ENCODE data around the gene MAPK8IP3. TPM values are rescaled to one million over a fixed set of nuclear protein-coding genes. Genes with fewer than 3 reads are reported as not detected.
A peak's percentile ranks its signal among the peaks of the same experiment; 100 is the strongest.

MAPK8IP3 gene
- total RNA-seq, 1 experiment from 2014 or later, result 41.1 TPM

GRCh38 chr16:1709356-1709755, 3.4 kb downstream of the MAPK8IP3 start:
- no peak for ATAC-seq
- no peak overlapping the region for H2AFZ ChIP-seq (ENCODE audit: low read length)
- BruUV-seq (replicated peaks), result no TSS peak
- intact Hi-C loops (cut with micrococcal nuclease), result loop anchor here (5.0 kb wide), 1 partner anchor 97 kb away; the partner anchor contains the start of genes CRAMP1 and IFT140
- peaks cover 27% of the 10 kb centered on the region for H3K4me1 ChIP-seq (ENCODE audit: insufficient read depth, low read length)
- H3K9me3 ChIP-seq (ENCODE audit: low read length), result no peaks in the 10 kb centered on the region
- 0 out of 2 replicates have a peak overlapping the region, but pooled peaks have one; percentile 13 for H3K27ac ChIP-seq (ENCODE audit: low read length)
- H3K4me2 ChIP-seq (ENCODE audit: low read length), result peak overlapping the region; percentile 85
- no peaks in the 10 kb centered on the region for H3K27me3 ChIP-seq (ENCODE audit: low read length)
- no peaks in the 10 kb centered on the region for H3K36me3 ChIP-seq (ENCODE audit: low read depth, low read length)
- no peak for DNase-seq
- H3K4me3 ChIP-seq (ENCODE audit: low read length), result peak overlapping the region; percentile 43; the same call in 1 of the 2 replicates
- ChIA-PET CTCF (interaction anchor here (0.7 to 1.0 kb wide), 2 partner anchors 14 to 111 kb away, joined by 3 to 4 read pairs; no protein-coding TSS in a partner anchor), POLR2A (ENCODE audit: unreplicated experiment) (interaction anchor here (0.6 to 1.5 kb wide), 3 partner anchors 31 to 33 kb away, joined by 3 to 4 read pairs (median 4); partner anchors contain the start of gene JPT2)
- H3F3A ChIP-seq (ENCODE audit: low read length, unreplicated experiment), result peaks cover 4% of the 10 kb centered on the region
- H3K79me2 ChIP-seq (ENCODE audit: low read length), result peaks cover 77% of the 10 kb centered on the region
- TF ChIP-seq EZH2phosphoT487 (IDR thresholded peaks at IDR 0.05; ENCODE audit: borderline replicate concordance, low read length) (no peak), CTCF (conservative IDR thresholded peaks at IDR 0.05; ENCODE audit: low read depth, low read length) (no peak), EZH2 (IDR thresholded peaks at IDR 0.05; ENCODE audit: low read length, unreplicated experiment) (no peak)
- H3K9ac ChIP-seq (ENCODE audit: low read length), result no peak overlapping the region
- no peaks in the 10 kb centered on the region for H3K9me2 ChIP-seq (replicated peaks; ENCODE audit: low read length)
- H4K20me1 ChIP-seq (ENCODE audit: low read length), result peaks cover 17% of the 10 kb centered on the region

DNA sequence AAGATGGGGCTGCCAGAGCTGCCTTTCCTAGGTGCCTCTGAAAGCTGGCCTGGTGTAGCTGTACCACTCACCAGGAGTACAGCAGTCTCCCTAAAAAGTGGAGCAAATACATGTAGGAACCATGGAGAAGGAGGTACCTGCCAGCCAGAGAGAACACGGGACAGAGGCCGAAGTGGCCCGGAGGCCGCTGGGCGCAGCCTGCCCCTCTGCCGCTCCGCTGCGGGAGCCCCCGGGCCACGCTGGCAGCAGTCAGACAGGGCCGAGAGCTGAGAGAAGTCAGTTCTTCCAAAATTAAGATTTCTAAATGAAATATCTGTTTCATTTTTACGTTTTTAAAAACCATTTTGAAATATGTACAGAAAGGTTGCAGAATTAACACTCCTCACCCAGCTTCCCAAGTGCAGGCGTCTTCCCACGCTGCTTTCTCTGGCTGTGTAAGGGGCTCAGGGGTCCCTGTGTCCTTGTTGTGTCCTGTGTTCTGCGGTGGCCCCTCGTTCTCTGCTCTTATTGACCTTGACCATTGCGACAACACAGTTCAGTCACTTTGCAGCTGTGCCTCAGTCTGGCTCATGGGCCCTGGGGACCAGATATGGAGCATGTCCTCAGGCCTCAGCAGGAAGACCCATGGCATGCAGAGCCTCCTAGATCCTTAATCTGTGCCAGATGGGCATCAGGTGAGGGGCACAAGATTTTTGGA, 5.0 kb downstream of the MAPK8IP3 start:
- Histone ChIP-seq H3K9ac (ENCODE audit: low read length) (no peak overlapping the region), H3K36me3 (ENCODE audit: low read depth, low read length) (no peaks in the 10 kb centered on the region), H3K4me1 (ENCODE audit: insufficient read depth, low read length) (peaks cover 23% of the 10 kb centered on the region), H3K4me2 (ENCODE audit: low read length) (no peak overlapping the region), H3K9me2 (replicated peaks; ENCODE audit: low read length) (no peaks in the 10 kb centered on the region), H3K27ac (ENCODE audit: low read length) (no peak overlapping the region), H4K20me1 (ENCODE audit: low read length) (peaks cover 17% of the 10 kb centered on the region), H2AFZ (ENCODE audit: low read length) (no peak overlapping the region), H3K4me3 (ENCODE audit: low read length) (no peak overlapping the region), H3K9me3 (ENCODE audit: low read length) (no peaks in the 10 kb centered on the region), H3F3A (ENCODE audit: low read length, unreplicated experiment) (peaks cover 4% of the 10 kb centered on the region), H3K79me2 (ENCODE audit: low read length) (peaks cover 92% of the 10 kb centered on the region), H3K27me3 (ENCODE audit: low read length) (no peaks in the 10 kb centered on the region)
- TF ChIP-seq EZH2phosphoT487 (IDR thresholded peaks at IDR 0.05; ENCODE audit: borderline replicate concordance, low read length) (no peak), CTCF (conservative IDR thresholded peaks at IDR 0.05; ENCODE audit: low read depth, low read length) (no peak), EZH2 (IDR thresholded peaks at IDR 0.05; ENCODE audit: low read length, unreplicated experiment) (no peak)
- intact Hi-C loops (cut with micrococcal nuclease), result no loop called here
- no peak for DNase-seq
- no peak for ATAC-seq
- ChIA-PET CTCF (no interaction called here), POLR2A (ENCODE audit: unreplicated experiment) (interaction anchor here (0.6 kb wide), 1 partner anchor 33 kb away, joined by 3 read pairs; no protein-coding TSS in a partner anchor)
- no TSS peak for BruUV-seq (replicated peaks)

DNA sequence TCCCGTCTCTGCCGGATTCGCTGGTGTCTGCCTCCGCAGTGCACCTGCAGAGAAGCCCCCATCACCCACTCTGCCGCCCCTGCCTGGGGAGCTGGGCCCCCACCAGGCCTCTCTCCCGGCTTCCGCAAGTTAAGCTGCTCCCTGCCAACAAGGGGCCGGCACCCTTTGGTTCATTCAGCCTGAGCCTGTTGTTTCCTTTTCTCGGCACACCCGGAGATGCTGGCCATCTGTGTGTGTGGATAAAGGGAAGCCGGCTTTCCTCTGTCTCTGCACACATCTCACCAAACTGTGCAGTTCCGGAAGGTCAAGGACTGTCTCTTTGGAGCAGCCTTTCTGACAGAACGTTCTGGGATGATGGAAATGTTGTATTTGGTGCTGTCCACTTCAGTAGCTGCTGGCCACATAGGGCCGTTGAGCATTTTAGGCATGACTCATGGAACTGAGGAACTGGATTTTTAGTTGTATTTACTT, 6.8 kb downstream of the MAPK8IP3 start:
- Histone ChIP-seq H2AFZ (ENCODE audit: low read length) (no peak overlapping the region), H3K9me2 (replicated peaks; ENCODE audit: low read length) (no peaks in the 10 kb centered on the region), H3K9ac (ENCODE audit: low read length) (no peak overlapping the region), H3K27me3 (ENCODE audit: low read length) (no peaks in the 10 kb centered on the region), H4K20me1 (ENCODE audit: low read length) (peaks cover 13% of the 10 kb centered on the region), H3K4me1 (ENCODE audit: insufficient read depth, low read length) (peaks cover 18% of the 10 kb centered on the region), H3K4me3 (ENCODE audit: low read length) (no peak overlapping the region), H3K79me2 (ENCODE audit: low read length) (peaks cover 82% of the 10 kb centered on the region), H3K36me3 (ENCODE audit: low read depth, low read length) (no peaks in the 10 kb centered on the region), H3K4me2 (ENCODE audit: low read length) (no peak overlapping the region), H3K9me3 (ENCODE audit: low read length) (no peaks in the 10 kb centered on the region), H3K27ac (ENCODE audit: low read length) (no peak overlapping the region), H3F3A (ENCODE audit: low read length, unreplicated experiment) (peaks cover 4% of the 10 kb centered on the region)
- no peak for ATAC-seq
- CTCF ChIA-PET, result no interaction called here
- no peak for DNase-seq
- intact Hi-C loops (cut with micrococcal nuclease), result no loop called here
- BruUV-seq (replicated peaks), result no TSS peak
- POLR2A ChIA-PET (ENCODE audit: unreplicated experiment), result no interaction called here
- TF ChIP-seq EZH2 (IDR thresholded peaks at IDR 0.05; ENCODE audit: low read length, unreplicated experiment) (no peak), CTCF (conservative IDR thresholded peaks at IDR 0.05; ENCODE audit: low read depth, low read length) (no peak), EZH2phosphoT487 (IDR thresholded peaks at IDR 0.05; ENCODE audit: borderline replicate concordance, low read length) (no peak)
